Esophagus (tissue), 2 donors: ENCODE results near the gene TIGD7. TPM values are rescaled to one million over a fixed set of nuclear protein-coding genes. Genes with fewer than 3 reads are reported as not detected.

Experiments used
- H3K27ac ChIP-seq, 2 donors: one replicate each; pipeline ENCODE4 v1.5.1; 2013; ENCODE audit warnings: low read depth in 2 of 2, mild to moderate bottlenecking in 2 of 2, inconsistent platforms in 1 of 2, low read length in 1 of 2, moderate library complexity in 1 of 2
- H3K27me3 ChIP-seq, 2 donors: one replicate each; pipeline ENCODE4 v1.6.1; 2013; ENCODE audit warnings: low read length in 2 of 2, control low read depth in 1 of 2, mild to moderate bottlenecking in 1 of 2; ENCODE audit not compliant: insufficient read depth in 2 of 2, control insufficient read depth in 1 of 2
- H3K36me3 ChIP-seq, 2 donors: one replicate each; pipeline ENCODE4 v1.6.1; 2013; ENCODE audit warnings: low read length in 1 of 2; ENCODE audit not compliant: control insufficient read depth in 2 of 2, insufficient read depth in 2 of 2
- H3K4me1 ChIP-seq, 2 donors: one replicate each; pipeline ENCODE4 v1.6.1; 2013; ENCODE audit warnings: low read length in 1 of 2; ENCODE audit not compliant: control insufficient read depth in 2 of 2, insufficient read depth in 2 of 2
- H3K4me3 ChIP-seq, 2 donors: one replicate each; pipeline ENCODE4 v1.5.1; 2013; ENCODE audit warnings: low read length in 2 of 2, mild to moderate bottlenecking in 2 of 2, low read depth in 1 of 2, moderate library complexity in 1 of 2
- H3K9me3 ChIP-seq, 2 donors: one replicate each; pipeline ENCODE4 v1.6.1; 2013; ENCODE audit warnings: mild to moderate bottlenecking in 2 of 2, low read depth in 1 of 2, low read length in 1 of 2, moderate library complexity in 1 of 2; ENCODE audit not compliant: control insufficient read depth in 2 of 2, insufficient read depth in 1 of 2
- WGBS, 2 donors: extraction: QIAGEN DNeasy Blood & Tissue Kit; methylation state at CpG; one replicate each; pipeline ENCODE4 v1.1.7; 2013; 5-methylcytosine and 5-hydroxymethylcytosine counted together
- polyA plus RNA-seq, 2 donors: library from polyadenylated mRNA; stranded (reverse); fragments of 200-250 nt; gene quantifications; one replicate each; pipeline ENCODE4 v1.2.3, GENCODE V29; 2013
- donor health status: healthy with polysubstance abuse.
- donor health status: Bipolar disorder and iron deficiency.

Gene TIGD7
- polyA plus RNA-seq, 2 donors = 0.99 to 1.5 TPM

DNA sequence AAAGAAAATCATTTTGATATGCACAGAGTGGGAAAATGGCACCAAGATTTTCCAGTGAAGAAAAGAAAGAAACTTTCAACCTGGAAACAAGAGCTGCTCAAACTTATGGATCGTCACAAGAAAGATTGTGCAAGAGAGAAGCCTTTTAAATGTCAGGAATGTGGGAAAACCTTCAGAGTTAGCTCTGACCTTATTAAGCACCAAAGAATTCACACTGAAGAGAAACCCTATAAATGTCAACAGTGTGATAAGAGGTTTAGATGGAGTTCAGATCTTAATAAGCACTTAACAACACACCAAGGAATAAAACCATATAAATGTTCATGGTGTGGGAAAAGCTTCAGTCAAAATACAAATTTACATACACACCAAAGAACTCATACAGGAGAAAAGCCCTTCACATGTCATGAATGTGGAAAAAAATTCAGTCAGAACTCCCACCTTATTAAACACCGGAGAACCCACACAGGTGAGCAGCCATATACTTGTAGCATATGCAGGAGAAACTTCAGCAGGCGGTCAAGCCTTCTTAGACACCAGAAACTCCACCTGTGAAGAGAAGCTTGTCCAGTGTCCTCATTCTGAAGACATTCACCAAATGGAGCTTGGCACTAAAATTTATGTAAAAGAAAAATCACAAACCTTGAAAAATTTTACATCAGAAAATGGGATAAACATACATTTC, 12.2 kb upstream of the TIGD7 start:
- Histone ChIP-seq H3K4me3 (peak overlapping the region in 1 of 2 donors; percentile 19), H3K27me3 (no peaks in the 10 kb centered on the region), H3K9me3 (peaks cover 18 to 39% of the 10 kb centered on the region in 2 donors), H3K4me1 (no peaks in the 10 kb centered on the region), H3K27ac (no peak overlapping the region), H3K36me3 (peaks cover 11 to 14% of the 10 kb centered on the region in 2 donors)
- whole genome bisulfite sequencing, 2 donors = 95 to 98% methylated on average over 3 of the region's 3 CpGs

DNA sequence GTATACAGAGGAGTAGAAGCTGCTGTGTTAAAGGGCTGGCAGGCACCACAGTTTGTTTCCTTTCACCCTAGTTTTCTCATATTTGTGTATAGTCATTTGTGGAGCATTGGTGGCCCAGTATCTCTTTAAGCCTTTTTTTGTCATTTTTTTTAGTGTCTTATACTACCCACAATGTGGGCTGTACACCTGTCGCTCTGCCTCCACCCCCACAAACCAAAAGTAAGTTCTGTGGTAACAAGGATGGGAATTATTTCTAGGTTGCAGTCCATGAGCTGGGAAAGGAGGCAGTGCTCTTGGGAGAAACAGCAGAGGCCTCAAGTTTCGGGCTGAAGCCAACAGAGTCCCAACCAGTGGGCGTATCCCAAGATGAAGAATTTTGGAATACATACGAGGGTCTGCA, 6.3 kb upstream of the TIGD7 start:
- Histone ChIP-seq H3K9me3 (peaks cover 21 to 35% of the 10 kb centered on the region in 2 donors), H3K36me3 (peaks cover 16% of the 10 kb centered on the region in 2 donors), H3K4me3 (no peak overlapping the region), H3K4me1 (no peaks in the 10 kb centered on the region), H3K27me3 (no peaks in the 10 kb centered on the region), H3K27ac (no peak overlapping the region)
- WGBS, 2 donors = 97% methylated on average over 4 of the region's 4 CpGs

DNA sequence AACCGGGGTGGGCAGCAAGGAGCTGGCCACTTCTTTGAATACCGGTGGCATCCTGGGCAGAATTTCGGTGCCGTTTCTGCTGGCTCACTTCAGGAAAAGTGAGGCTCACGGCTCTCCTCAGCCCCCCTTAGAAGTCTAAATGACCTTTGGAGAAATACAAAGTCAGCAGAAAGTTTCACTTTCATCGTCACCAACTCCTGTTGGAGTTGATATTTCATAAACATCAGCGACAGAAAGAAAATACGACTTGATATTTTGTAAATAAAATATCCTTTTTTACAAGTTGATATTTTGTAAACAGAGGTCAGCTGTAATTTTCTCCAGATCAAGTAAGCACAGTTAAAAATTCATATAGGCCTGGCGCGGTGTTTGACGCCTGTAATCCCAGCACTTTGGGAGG, 848 bp upstream of the TIGD7 start:
- Histone ChIP-seq H3K9me3 (peaks cover 9 to 27% of the 10 kb centered on the region in 2 donors), H3K36me3 (peaks cover 4 to 7% of the 10 kb centered on the region in 2 donors), H3K27ac (peak overlapping the region; percentile 95 to 97), H3K27me3 (no peaks in the 10 kb centered on the region), H3K4me1 (no peaks in the 10 kb centered on the region), H3K4me3 (peak overlapping the region; percentile 61 to 91)
- 63 to 64% methylated on average over 11 of the region's 11 CpGs for WGBS, 2 donors

DNA sequence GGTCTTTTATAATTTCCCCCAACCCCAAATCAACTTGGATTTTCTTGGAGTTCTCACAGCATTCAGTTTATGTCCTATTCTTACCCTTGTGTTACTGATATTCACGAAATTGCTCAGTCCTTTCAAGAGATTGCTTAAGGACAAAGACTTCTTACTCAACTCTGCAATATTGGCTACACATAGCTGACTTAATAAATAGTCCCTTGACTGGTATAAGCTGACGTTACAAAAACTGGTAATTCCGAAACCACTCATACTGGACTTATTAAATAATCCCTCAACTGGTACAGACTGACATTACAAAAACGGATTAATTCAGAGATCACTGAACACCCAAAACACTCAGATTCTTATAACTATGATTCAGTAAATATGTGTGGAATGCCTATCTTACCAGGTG, 860 bp downstream of the TIGD7 start:
- 69 to 70% methylated on average over 4 of the region's 4 CpGs for WGBS, 2 donors
- Histone ChIP-seq H3K4me3 (peak overlapping the region in 1 of 2 donors; percentile 61), H3K9me3 (peaks cover 4 to 25% of the 10 kb centered on the region in 2 donors), H3K27me3 (no peaks in the 10 kb centered on the region), H3K27ac (no peak overlapping the region), H3K36me3 (peaks cover 4 to 7% of the 10 kb centered on the region in 2 donors), H3K4me1 (no peaks in the 10 kb centered on the region)

DNA sequence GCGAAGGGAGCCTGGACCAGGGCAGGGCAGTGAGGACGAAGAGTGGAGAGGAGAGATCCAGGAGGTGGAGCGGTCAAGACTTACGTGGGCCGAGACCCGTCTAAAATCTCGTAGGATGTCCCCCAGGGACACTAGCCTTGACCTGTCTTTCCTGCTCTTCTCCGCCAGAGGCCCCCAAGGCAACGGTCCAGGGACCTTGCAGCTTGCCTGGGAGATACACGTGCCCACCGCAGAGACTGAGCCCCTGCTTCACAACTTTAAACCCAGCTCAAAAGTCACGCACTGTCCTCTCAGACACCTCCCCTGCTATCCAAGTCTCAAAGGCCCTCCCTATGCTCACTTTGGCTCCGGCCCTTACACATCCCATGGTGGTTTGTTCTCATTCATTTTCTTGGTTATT, 9.4 kb downstream of the TIGD7 start:
- H3K27me3 ChIP-seq = no peaks in the 10 kb centered on the region
- 71 to 73% methylated on average over 13 of the region's 13 CpGs for WGBS, 2 donors
- peaks cover 16 to 33% of the 10 kb centered on the region in 2 donors for H3K9me3 ChIP-seq
- peaks cover 5 to 6% of the 10 kb centered on the region in 2 donors for H3K36me3 ChIP-seq
- no peak overlapping the region for H3K4me3 ChIP-seq
- no peaks in the 10 kb centered on the region for H3K4me1 ChIP-seq
- no peak overlapping the region for H3K27ac ChIP-seq

DNA sequence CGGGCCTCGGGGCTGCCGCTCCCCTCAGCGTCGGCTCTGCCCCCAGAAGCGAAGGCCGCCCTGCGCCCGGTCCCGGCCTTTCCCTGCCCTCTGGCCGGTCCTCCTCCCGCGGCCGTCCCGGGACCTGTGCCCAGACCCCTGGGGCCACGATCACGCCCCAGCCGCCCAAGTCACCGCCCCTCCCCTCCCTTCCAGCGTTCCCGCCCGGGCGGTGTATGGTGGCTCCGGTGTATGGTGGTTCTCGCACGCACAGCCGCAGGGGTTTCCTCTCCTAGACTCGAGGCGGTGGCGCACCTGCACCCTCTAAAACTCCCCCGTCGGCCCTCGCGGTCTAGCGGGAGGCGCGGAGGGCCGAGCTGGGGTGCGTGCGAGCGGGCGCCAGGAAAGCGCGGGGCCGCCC, 10.0 kb downstream of the TIGD7 start:
- Histone ChIP-seq H3K9me3 (peaks cover 22 to 37% of the 10 kb centered on the region in 2 donors), H3K27me3 (no peaks in the 10 kb centered on the region), H3K4me3 (no peak overlapping the region), H3K4me1 (no peaks in the 10 kb centered on the region), H3K36me3 (peaks cover 7 to 11% of the 10 kb centered on the region in 2 donors), H3K27ac (no peak overlapping the region)
- 42 to 45% methylated on average over 36 to 45 of the region's 45 CpGs for WGBS, 2 donors

DNA sequence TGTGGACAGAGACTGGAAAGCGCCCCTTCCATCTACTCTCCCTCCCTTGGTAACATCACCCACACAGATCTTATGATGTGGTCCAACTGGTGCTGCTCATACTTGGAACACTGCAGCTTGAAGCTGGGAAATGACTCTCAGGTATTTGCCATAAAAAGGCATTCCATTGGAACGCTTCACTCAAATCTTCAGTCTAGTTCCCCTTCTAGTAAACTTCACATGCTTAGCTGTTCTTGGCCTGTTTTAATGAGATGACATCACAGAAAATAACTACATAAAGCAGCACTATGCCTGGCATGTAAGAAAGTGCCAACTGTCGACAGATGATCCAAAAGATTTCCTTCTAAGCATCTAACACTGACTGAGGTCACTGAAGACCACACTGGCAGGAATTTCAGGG, 12.6 kb downstream of the TIGD7 start:
- WGBS, 2 donors = 96 to 100% methylated on average over 3 of the region's 3 CpGs
- Histone ChIP-seq H3K9me3 (peaks cover 36 to 56% of the 10 kb centered on the region in 2 donors), H3K4me3 (no peak overlapping the region), H3K4me1 (no peaks in the 10 kb centered on the region), H3K36me3 (peaks cover 16 to 25% of the 10 kb centered on the region in 2 donors), H3K27ac (no peak overlapping the region), H3K27me3 (no peaks in the 10 kb centered on the region)

DNA sequence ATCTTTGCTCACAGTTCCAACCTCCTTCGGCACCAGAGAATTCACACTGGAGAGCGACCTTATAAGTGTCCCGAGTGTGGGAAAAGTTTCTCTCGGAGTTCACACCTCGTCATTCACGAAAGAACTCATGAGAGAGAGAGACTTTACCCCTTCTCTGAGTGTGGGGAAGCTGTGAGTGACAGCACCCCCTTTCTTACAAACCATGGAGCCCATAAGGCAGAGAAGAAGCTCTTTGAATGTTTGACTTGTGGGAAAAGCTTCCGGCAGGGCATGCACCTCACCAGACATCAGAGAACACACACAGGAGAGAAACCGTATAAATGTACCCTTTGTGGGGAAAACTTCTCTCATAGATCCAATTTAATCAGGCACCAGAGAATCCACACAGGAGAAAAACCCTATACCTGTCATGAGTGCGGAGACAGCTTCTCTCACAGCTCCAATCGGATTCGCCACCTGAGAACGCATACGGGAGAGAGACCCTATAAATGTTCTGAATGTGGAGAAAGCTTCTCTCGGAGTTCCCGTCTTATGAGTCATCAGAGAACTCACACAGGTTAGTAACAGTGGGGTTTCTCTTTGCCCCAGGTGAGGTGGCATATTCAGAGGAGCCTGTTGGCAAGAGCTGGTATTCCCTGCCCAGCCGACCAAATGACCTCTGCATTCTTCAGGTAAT, 15.1 kb downstream of the TIGD7 start:
- Histone ChIP-seq H3K4me3 (no peak overlapping the region), H3K27ac (no peak overlapping the region), H3K27me3 (no peaks in the 10 kb centered on the region), H3K4me1 (peaks cover 0 to 3% of the 10 kb centered on the region in 2 donors), H3K36me3 (peaks cover 23 to 39% of the 10 kb centered on the region in 2 donors), H3K9me3 (peaks cover 28 to 61% of the 10 kb centered on the region in 2 donors)
- WGBS, 2 donors = 98% methylated on average over 16 of the region's 16 CpGs

DNA sequence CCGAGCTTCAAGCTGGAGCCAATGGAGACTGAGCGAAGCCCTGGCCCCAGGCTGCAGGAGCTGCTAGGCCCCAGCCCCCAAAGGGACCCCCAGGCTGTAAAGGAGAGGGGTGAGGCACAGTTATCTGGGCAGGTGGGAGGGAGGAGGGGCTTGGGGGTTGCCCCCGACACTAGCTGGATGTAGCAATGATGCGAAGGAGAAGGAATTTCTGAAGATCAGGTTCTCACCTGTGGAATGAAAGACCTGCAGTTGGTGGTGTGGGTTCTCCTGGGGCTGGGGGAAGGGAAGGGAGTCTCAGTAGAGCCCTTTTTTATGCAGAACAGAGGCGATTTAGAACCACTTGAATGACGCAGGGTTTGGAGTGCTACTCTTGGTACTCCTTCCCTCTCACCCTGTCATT, 20.1 kb downstream of the TIGD7 start:
- peaks cover 14 to 31% of the 10 kb centered on the region in 2 donors for H3K9me3 ChIP-seq
- peaks cover 15 to 27% of the 10 kb centered on the region in 2 donors for H3K36me3 ChIP-seq
- no peak overlapping the region for H3K27ac ChIP-seq
- peaks cover 6 to 13% of the 10 kb centered on the region in 2 donors for H3K4me1 ChIP-seq
- H3K4me3 ChIP-seq = peak overlapping the region in 1 of 2 donors; percentile 98
- no peaks in the 10 kb centered on the region for H3K27me3 ChIP-seq
- 86 to 92% methylated on average over 6 of the region's 6 CpGs for WGBS, 2 donors
